Heart right ventricle (tissue), 16 donors: ENCODE results near the gene PNRC1. TPM values are rescaled to one million over a fixed set of nuclear protein-coding genes. Genes with fewer than 3 reads are reported as not detected.

ENCODE experiments used
- ATAC-seq, 8 donors: fragments of 200-7000 bp; cut with Tn5 transposase; one replicate each; pipeline ENCODE4 v1.9.1; 2020; ENCODE audit warnings: mild to moderate bottlenecking in 8 of 8, moderate library complexity in 8 of 8, moderate number of reproducible peaks in 1 of 8
- DNase-seq, 2 donors: peaks; one replicate each; pipeline ENCODE4 v3.0.0-alpha.2; 2020
- H3K27ac ChIP-seq, 10 donors: fragments of 200-600 bp; sonication (generic) in 2 of 10; one replicate each; pipeline versions ENCODE4 v1.5.0 to v1.8.0; 2020 to 2022; ENCODE audit warnings: mild to moderate bottlenecking in 3 of 10
- H3K27me3 ChIP-seq, 7 donors: fragments of 200-600 bp; one replicate each; pipeline ENCODE4 v1.8.0; 2021 to 2022; ENCODE audit warnings: mild to moderate bottlenecking in 2 of 7
- H3K36me3 ChIP-seq, 9 donors: fragments of 200-600 bp; sonication (generic) in 1 of 9; one replicate each; pipeline versions ENCODE4 v1.5.0 to v1.8.0; 2020 to 2022; ENCODE audit warnings: mild to moderate bottlenecking in 2 of 9
- H3K4me1 ChIP-seq, 9 donors: fragments of 200-600 bp; sonication (generic) in 1 of 9; one replicate each; pipeline versions ENCODE4 v1.5.0 to v1.8.0; 2020 to 2022; ENCODE audit warnings: mild to moderate bottlenecking in 4 of 9
- H3K4me3 ChIP-seq, 10 donors: fragments of 200-600 bp; sonication (generic) in 2 of 10; one replicate each; pipeline versions ENCODE4 v1.5.0 to v1.8.0; 2020 to 2022; ENCODE audit warnings: mild to moderate bottlenecking in 7 of 10, moderate library complexity in 2 of 10
- H3K9me3 ChIP-seq, 11 donors: fragments of 200-600 bp in 10 of 11; sonication (generic) in 2 of 11; one replicate each; pipeline versions ENCODE4 v1.5.0 to v1.8.0; 2013 to 2022; ENCODE audit warnings: mild to moderate bottlenecking in 2 of 11, control low read depth in 1 of 11, moderate library complexity in 1 of 11
- WGBS, 2 donors: extraction: QIAGEN DNeasy Blood & Tissue Kit; methylation state at CpG; one replicate each; pipeline ENCODE4 v1.1.7; 2013; ENCODE audit warnings: inconsistent platforms in 1 of 2; 5-methylcytosine and 5-hydroxymethylcytosine counted together
- intact Hi-C, 10 donors: fragments of 100-400 bp; cut with DNase I; formaldehyde crosslinking; loops; one replicate each; pipeline versions ENCODE4 v1.11.1 to v1.14.2; 2022
- polyA plus RNA-seq, 2 donors: library from polyadenylated mRNA; stranded (reverse); fragments of 200-250 nt; gene quantifications; one replicate each; pipeline ENCODE4 v1.2.3, GENCODE V29; 2013
- total RNA-seq, 10 donors: library from RNA; stranded (reverse); fragmentation: NEBNext Ultra II Directional in 3 of 10; extraction: Animal tissue kit (Norgen Biotek cat#: 25700) in 3 of 10; gene quantifications; one replicate each; pipeline versions ENCODE4 v1.2.1 to v1.2.4, GENCODE V29; 2021 to 2023
- TF ChIP-seq, protein P1 (sequence below), 9 donors: fragments of 200-600 bp; sonication (generic) in 2 of 9; IDR thresholded peaks; one replicate each; pipeline versions ENCODE4 v1.5.0 to v1.8.0; 2021 to 2022; ENCODE audit warnings: antibody characterized with exemption in 9 of 9, mild to moderate bottlenecking in 5 of 9, moderate library complexity in 1 of 9
- donor health status: Arrhythmogenic right ventricular cardiomyopathy.
- donor health status: ischemic (EF 13 %, LVEDD 7.1; RV severe dilation, severe dysfunction).
- donor health status: healthy with polysubstance abuse.
- donor health status: DM: no; HTN: yes; CAD: no.
- donor health status: DM: no; HTN: no; CAD: no.
- donor health status: ischemic (EF 25% LVEDD 6.9; RV normal size, moderate dysfunction).
- donor health status: ischemic (EF 25% LVEDD 5.7; RV mildly dilated, moderate dysfunction).
- donor health status: healthy.
- donor health status: DM: yes; HTN: yes; CAD: no.
- donor health status: Ischemic cardiomyopathy.
- donor health status: ischemic (EF 35%, LVEDD 5.7; RV mildly dilated, moderate dysfunction).
- donor health status: nonischemic (EF 11% LVEDD 7.7; RV severe dilation, severe dysfunction).
- donor health status: DM: yes; HTN: yes; CAD: no.
- donor health status: PGD.
- donor health status: ischemic (EF 29% LVEDD 5.4; RV normal size, mild dysfunction).
- donor health status: nonischemic (EF 23%, LVEDD 6.1; RV moderate dilation, normal function).

PNRC1 gene
- total and polyA plus RNA-seq, 12 donors: 45.5 to 270 (median 207) TPM

DNA sequence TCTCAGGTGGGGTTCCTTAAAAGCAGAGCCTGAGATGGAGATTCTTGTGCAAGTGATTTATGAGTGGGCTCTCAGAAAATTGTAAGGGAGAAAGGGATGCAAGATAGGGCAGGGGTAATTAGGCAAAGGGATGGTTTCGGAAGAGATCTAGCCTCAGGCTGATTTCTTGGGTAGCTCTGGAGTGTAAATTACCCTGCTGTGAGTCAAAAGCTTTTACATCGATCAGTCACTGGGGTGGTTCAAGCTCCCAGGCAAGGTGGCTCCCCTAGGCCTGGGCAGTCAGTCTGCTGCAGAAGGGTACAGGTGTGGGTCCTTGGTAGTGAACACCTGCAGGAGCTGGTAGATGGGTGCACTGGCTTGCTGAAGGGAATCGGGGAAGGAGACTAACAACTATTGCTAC is 54.2 kb downstream of the PNRC1 start:
- TF ChIP-seq, protein P1, sequence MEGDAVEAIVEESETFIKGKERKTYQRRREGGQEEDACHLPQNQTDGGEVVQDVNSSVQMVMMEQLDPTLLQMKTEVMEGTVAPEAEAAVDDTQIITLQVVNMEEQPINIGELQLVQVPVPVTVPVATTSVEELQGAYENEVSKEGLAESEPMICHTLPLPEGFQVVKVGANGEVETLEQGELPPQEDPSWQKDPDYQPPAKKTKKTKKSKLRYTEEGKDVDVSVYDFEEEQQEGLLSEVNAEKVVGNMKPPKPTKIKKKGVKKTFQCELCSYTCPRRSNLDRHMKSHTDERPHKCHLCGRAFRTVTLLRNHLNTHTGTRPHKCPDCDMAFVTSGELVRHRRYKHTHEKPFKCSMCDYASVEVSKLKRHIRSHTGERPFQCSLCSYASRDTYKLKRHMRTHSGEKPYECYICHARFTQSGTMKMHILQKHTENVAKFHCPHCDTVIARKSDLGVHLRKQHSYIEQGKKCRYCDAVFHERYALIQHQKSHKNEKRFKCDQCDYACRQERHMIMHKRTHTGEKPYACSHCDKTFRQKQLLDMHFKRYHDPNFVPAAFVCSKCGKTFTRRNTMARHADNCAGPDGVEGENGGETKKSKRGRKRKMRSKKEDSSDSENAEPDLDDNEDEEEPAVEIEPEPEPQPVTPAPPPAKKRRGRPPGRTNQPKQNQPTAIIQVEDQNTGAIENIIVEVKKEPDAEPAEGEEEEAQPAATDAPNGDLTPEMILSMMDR (IDR thresholded peaks at IDR 0.05): no peak

More for the DNA sequence above, 54.2 kb downstream of the PNRC1 start:
- ATAC-seq: no peak
- DNase-seq: no peak
- H3K4me1 ChIP-seq: peaks cover 0 to 14% (median 0%) of the 10 kb centered on the region in 9 donors
- H3K4me3 ChIP-seq: no peak overlapping the region
- intact Hi-C loops: loop anchor here in 1 of 10 donors (10.0 kb wide), 1 partner anchor 150 kb away; no protein-coding TSS in a partner anchor
- no peaks in the 10 kb centered on the region for H3K9me3 ChIP-seq
- 85 to 93% methylated on average over 3 of the region's 3 CpGs for WGBS, 2 donors
- H3K36me3 ChIP-seq: no peaks in the 10 kb centered on the region
- H3K27me3 ChIP-seq: no peaks in the 10 kb centered on the region
- H3K27ac ChIP-seq: no peak overlapping the region

Other genes starting within 250 kb of the PNRC1 start
- gene RNGTT, start 117.1 kb upstream of the PNRC1 start, total RNA-seq: 10 to 100 TPM in 2 of 10 donors, 1 to 10 TPM in 8; 6.8 to 10.9 (median 9.0) TPM
- gene RNGTT, start 117.1 kb upstream of the PNRC1 start, polyA plus RNA-seq: 1 to 10 TPM; 3.1 to 4.5 TPM
- under 1 TPM in 8 of 10 donors, not detected in 2; 0.06 to 0.47 (median 0.17) TPM for gene SRSF12, start 37.3 kb downstream of the PNRC1 start, total RNA-seq
- gene SRSF12, start 37.3 kb downstream of the PNRC1 start, polyA plus RNA-seq: under 1 TPM; 0.15 to 0.32 TPM
- gene PM20D2, start 65.3 kb downstream of the PNRC1 start, total RNA-seq: 10 to 100 TPM in 3 of 10 donors, 1 to 10 TPM in 7; 6.0 to 14.3 (median 8.4) TPM
- 1 to 10 TPM; 3.2 to 6.3 TPM for gene PM20D2, start 65.3 kb downstream of the PNRC1 start, polyA plus RNA-seq
- gene GABRR1, start 136.6 kb downstream of the PNRC1 start, total RNA-seq: not detected
- under 1 TPM in 1 of 2 donors, not detected in 1; 0.01 TPM for gene GABRR1, start 136.6 kb downstream of the PNRC1 start, polyA plus RNA-seq
- gene GABRR2, start 234.5 kb downstream of the PNRC1 start, total RNA-seq: 1 to 10 TPM in 1 of 10 donors, under 1 TPM in 6, not detected in 3; 0.14 to 1.2 (median 0.29) TPM
- gene GABRR2, start 234.5 kb downstream of the PNRC1 start, polyA plus RNA-seq: under 1 TPM; 0.45 to 0.80 TPM